ENCODE results near the gene ABCC4.

DNA sequence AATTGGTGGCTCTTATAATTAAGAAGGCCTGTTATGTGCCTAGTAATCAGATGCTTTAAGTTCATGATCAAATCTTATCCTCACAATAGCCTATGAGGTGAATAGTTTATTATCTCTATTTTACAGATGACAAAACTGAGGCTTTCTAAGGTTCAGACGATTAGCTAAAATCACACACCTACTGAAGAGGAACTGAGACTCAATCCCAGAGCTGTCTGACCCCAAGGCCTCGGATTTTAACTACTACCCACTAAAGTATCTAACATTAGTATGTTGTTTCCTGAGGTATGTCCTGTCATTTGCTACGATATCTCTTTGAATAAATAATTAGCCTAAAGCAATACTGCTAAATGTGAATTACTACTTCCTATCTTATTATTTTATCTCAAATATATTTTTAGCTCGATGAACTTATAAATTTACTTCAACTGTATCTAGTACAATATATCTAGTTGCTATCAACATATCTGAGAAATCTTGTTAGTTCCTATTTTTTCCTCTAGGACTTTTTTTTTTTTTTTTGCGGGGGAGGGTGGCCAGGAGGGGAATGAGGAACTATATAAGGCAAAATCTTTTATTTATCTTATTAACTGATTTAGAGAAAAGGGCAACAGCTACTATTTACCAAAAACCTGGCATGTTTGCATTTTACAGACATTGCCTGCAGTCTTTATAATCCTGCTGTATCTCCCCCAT is 118.5 kb downstream of the ABCC4 start:
- TF ChIP-seq CTCF (IDR thresholded peaks at IDR 0.05) = no peak
- TF ChIP-seq EZH2 (IDR thresholded peaks at IDR 0.05; ENCODE audit: borderline replicate concordance, insufficient read depth, low read depth, low read length, poor library complexity, severe bottlenecking) = no peak
